ENCODE results near the gene DHRS3. TPM values are rescaled to one million over a fixed set of nuclear protein-coding genes. Genes with fewer than 3 reads are reported as not detected.

Gene DHRS3
- polyA plus RNA-seq, 1 of the 3 experiments (the other 2 are of a cell fraction): 44.8 TPM

GRCh38 chr1:12620931-12621330 is 2.9 kb upstream of the DHRS3 start:
- H2AFZ ChIP-seq (ENCODE audit: low read depth): no peak overlapping the region
- no peaks in the 10 kb centered on the region for H3K79me2 ChIP-seq (ENCODE audit: insufficient read depth)
- no peak overlapping the region for H3K27ac ChIP-seq (ENCODE audit: low read depth in 2 of 2, low read length in 1 of 2)
- ChIA-PET CTCF (interaction anchor here (0.7 to 7.2 kb wide), 19 partner anchors 17 to 496 kb away, joined by 3 to 135 read pairs (median 5); no protein-coding TSS in a partner anchor), POLR2A (no interaction called here)
- TF ChIP-seq RAD21 (IDR thresholded peaks at IDR 0.05; ENCODE audit: low read length): no peak
- no peak for TF ChIP-seq CTCF (IDR thresholded peaks at IDR 0.05)
- TF ChIP-seq USF2 (IDR thresholded peaks at IDR 0.05; ENCODE audit: borderline replicate concordance, low read depth, low read length): no peak
- TF ChIP-seq RCOR1 (IDR thresholded peaks at IDR 0.05; ENCODE audit: low read length): no peak
- TF ChIP-seq RFX5 (IDR thresholded peaks at IDR 0.05; ENCODE audit: low read length): no peak
- no peak for TF ChIP-seq NRF1 (IDR thresholded peaks at IDR 0.05; ENCODE audit: low read depth, low read length)
- no peak for TF ChIP-seq MEF2A (IDR thresholded peaks at IDR 0.05; ENCODE audit: borderline replicate concordance, low read depth)
- no peak for TF ChIP-seq ZBTB33 (IDR thresholded peaks at IDR 0.05; ENCODE audit: borderline replicate concordance, low read depth)
- no peak for TF ChIP-seq FOXM1 (IDR thresholded peaks at IDR 0.05; ENCODE audit: low read depth)
- no peak for TF ChIP-seq JUND (IDR thresholded peaks at IDR 0.05)
- TF ChIP-seq GABPA (IDR thresholded peaks at IDR 0.05; ENCODE audit: low read depth): no peak
- TF ChIP-seq NFIC (IDR thresholded peaks at IDR 0.05; ENCODE audit: borderline replicate concordance): no peak
- TF ChIP-seq YY1 (IDR thresholded peaks at IDR 0.05; ENCODE audit: low read depth): no peak
- TF ChIP-seq TCF12 (IDR thresholded peaks at IDR 0.05): no peak
- no peak for TF ChIP-seq POLR2AphosphoS5 (IDR thresholded peaks at IDR 0.05; ENCODE audit: low read depth, low read length)
- no peak for TF ChIP-seq TAF1 (IDR thresholded peaks at IDR 0.05; ENCODE audit: borderline replicate concordance, low read depth, low read length)
- no peaks in the 10 kb centered on the region for H3K9me2 ChIP-seq
- H3K9ac ChIP-seq: no peak overlapping the region
- H3K27me3 ChIP-seq (ENCODE audit: insufficient read depth): no peaks in the 10 kb centered on the region
- H3K4me1 ChIP-seq (ENCODE audit: control insufficient read depth in 1 of 2, insufficient read depth in 2 of 2, low read depth in 1 of 2, low read length in 1 of 2): peaks cover 28 to 29% of the 10 kb centered on the region in 2 experiments; a peak in 3 of 4 replicates
- H3K4me3 ChIP-seq (ENCODE audit: low read depth in 2 of 2, low read length in 1 of 2): no peak overlapping the region
- H3K9me3 ChIP-seq: no peaks in the 10 kb centered on the region
- H3K36me3 ChIP-seq (replicated peaks in 1 of 2; ENCODE audit: control insufficient read depth in 1 of 2, insufficient read depth in 2 of 2, low read length in 1 of 2): no peaks in the 10 kb centered on the region
- H3F3A ChIP-seq (replicated peaks; ENCODE audit: insufficient read depth): peaks cover 15% of the 10 kb centered on the region
- WGBS (ENCODE audit: low lambda C conversion rate): 91% methylated on average over 6 of the region's 8 CpGs
- no peak for DNase-seq
- H3K4me2 ChIP-seq: no peak overlapping the region
- H4K20me1 ChIP-seq (ENCODE audit: insufficient read depth): no peaks in the 10 kb centered on the region
